ENCODE data around the gene MYH7B.

DNA sequence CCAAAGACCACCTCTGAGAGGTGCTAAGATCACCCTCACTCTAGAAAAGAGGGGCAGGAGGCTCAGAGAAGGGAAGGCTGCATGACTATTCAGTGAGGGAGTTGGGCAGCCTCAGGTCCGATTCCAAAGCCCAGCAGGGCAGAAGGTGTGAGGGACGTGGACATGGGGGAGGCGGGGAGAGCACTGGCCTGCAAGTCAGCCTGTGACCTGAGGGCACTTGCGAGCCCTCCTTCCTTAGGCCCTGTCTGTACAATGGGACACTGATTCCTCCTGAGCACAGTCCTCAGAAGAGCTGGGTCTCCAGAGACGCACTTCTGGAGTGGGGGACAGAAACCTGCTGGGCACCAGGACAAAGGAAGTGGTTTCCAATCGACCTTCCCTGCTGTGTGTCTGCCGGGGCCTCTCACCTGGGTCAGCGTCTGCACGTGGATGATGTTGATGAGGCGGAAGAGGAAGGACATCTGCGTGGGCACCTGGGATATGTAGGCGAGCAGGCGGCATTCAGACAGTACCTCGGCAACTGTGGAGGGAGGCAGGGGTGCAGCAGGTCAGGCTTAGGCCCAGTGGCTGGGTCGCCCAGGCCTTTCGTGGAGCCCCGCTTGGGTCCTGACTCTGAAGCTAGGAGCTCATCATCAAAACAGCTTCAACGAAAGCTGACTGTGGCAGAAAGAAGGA is 48.5 kb downstream of the MYH7B start:
- TF ChIP-seq, protein P1, sequence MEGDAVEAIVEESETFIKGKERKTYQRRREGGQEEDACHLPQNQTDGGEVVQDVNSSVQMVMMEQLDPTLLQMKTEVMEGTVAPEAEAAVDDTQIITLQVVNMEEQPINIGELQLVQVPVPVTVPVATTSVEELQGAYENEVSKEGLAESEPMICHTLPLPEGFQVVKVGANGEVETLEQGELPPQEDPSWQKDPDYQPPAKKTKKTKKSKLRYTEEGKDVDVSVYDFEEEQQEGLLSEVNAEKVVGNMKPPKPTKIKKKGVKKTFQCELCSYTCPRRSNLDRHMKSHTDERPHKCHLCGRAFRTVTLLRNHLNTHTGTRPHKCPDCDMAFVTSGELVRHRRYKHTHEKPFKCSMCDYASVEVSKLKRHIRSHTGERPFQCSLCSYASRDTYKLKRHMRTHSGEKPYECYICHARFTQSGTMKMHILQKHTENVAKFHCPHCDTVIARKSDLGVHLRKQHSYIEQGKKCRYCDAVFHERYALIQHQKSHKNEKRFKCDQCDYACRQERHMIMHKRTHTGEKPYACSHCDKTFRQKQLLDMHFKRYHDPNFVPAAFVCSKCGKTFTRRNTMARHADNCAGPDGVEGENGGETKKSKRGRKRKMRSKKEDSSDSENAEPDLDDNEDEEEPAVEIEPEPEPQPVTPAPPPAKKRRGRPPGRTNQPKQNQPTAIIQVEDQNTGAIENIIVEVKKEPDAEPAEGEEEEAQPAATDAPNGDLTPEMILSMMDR (IDR thresholded peaks at IDR 0.05): no peak
- no peak for TF ChIP-seq POLR2AphosphoS5 (IDR thresholded peaks at IDR 0.05)
- TF ChIP-seq POLR2A (IDR thresholded peaks at IDR 0.05): no peak

Data from gastroesophageal sphincter (tissue), 3 donors.